SK-N-MC (cell line): ENCODE results near the gene KANSL1.

Experiments
- EZH2 ChIP-seq: fragments of 200-600 bp; sonication (generic); IDR thresholded peaks from one replicate; pipeline ENCODE4 v1.6.1; 2017; ENCODE audit warnings: antibody characterized with exemption
- POLR2AphosphoS5 ChIP-seq: IDR thresholded peaks from 2 replicates; pipeline ENCODE4 v1.6.1; 2012; ENCODE audit warnings: mild to moderate bottlenecking, low read depth, low read length, borderline replicate concordance

- TF ChIP-seq POLR2AphosphoS5: no peak
- TF ChIP-seq EZH2: no peak
These were observed 128.8 kb downstream of the KANSL1 start for GRCh38 chr17:46064460-46064859.
